Activated CD4-positive, CD25-positive, alpha-beta regulatory T cell (primary cell): ENCODE data around the gene ABCB8.
"Not testable (repeated sequence)": the region's sequence is repeated elsewhere in the genome, so short reads cannot be mapped to it uniquely, and the experiment has no call there.

Source experiments
- DNase-seq, 4 experiments: peaks; one replicate each; lab custom pipeline; 2025; lab: John Stamatoyannopoulos, UW

Gene ABCB8

DNA sequence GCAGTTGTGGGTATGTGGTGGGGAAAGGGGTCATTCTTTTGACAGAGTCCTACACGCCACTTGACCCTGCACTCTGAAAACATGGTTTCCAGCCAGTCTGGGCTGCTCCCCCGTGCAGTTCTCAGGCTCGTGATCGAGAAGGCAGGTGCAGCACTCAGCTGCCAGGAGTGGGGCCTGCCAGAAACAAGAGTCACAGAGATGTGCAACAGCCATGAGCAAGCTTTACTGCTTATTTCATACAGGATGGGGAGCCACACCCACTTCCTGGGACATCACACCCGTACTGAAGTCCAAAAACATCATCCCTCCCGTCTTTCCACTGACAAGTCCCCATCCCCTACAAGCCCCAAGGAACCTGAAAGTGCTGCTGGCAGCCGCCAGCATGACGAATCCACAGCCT is 13.3 kb upstream of the ABCB8 start:
- peak in 1 of 4 experiments; percentile 19 for DNase-seq

- no peak for DNase-seq
Measured at GRCh38 chr7:151015967-151016366, 12.3 kb upstream of the ABCB8 start.

DNA sequence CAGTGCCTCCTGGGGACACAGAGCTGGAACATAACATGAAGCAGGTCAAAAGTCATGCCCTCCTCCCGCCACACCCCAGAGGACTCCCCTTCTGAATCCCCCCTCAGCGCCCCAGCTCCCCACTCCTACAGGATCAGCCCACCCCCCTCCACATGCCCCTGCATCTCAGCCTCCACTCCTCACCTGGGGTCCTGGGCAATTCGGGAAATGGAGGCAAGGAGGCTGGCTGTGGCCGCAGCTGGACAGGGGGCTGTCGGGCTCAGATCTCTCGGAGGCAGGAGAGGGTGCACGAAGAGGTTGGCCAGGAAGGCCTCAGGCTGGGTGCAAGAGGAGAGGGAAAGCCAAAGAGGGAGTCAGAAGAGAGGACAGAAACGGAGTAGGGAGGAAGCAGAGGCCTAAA is 11.7 kb upstream of the ABCB8 start:
- DNase-seq, result no peak

DNA sequence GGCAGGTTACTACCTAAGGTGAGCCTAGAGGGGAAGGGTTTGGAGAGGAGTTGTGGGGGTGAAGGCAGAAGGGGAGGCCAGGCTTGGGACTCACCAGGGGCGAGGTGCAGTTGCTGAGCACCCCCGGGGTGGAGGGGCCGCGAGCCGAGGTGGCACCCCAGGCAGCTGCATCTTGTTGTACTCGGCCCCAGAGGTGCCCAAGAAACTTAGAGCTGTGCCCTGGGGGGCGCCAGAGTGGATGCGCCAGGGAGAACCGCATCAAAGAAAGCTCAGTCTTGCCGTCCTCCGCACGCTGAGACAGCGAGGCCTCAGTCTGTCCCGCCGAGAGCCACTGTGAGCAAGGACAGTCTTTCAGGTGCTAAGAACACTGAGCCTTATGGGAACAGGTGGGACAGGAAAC is 11.3 kb upstream of the ABCB8 start:
- no peak for DNase-seq

DNA sequence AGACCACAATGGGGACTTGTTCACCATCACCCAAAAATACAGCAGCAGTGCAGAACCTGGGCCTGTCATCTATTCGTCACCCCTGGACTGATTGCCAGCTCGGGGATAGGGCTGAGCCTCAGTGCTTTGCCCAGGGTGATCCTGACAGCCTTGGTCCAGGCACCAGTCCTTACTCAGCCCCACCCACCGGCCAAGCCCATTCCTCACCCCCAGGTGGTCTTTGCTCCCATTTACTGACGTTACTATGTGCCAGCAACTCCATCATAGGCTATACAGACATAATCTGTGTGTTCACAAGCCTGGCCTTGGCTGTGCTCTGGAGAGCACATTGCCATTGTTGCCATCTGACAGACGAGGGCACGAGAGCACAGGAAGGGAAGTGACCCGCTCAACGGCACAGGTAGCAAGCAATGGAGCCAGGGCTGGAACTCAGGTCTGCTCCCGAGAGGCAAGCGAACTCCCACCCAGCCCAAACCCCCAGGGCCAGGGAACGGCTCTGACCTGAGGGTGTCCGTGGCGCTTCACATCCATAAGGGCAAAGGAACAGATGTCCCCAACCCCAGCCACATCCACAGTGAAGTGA is 10.8 kb upstream of the ABCB8 start:
- DNase-seq, result no peak

- DNase-seq, result peak; percentile 63 to 82 (median 70)
Measured at GRCh38 chr7:151017953-151018420, 10.3 kb upstream of the ABCB8 start.

DNA sequence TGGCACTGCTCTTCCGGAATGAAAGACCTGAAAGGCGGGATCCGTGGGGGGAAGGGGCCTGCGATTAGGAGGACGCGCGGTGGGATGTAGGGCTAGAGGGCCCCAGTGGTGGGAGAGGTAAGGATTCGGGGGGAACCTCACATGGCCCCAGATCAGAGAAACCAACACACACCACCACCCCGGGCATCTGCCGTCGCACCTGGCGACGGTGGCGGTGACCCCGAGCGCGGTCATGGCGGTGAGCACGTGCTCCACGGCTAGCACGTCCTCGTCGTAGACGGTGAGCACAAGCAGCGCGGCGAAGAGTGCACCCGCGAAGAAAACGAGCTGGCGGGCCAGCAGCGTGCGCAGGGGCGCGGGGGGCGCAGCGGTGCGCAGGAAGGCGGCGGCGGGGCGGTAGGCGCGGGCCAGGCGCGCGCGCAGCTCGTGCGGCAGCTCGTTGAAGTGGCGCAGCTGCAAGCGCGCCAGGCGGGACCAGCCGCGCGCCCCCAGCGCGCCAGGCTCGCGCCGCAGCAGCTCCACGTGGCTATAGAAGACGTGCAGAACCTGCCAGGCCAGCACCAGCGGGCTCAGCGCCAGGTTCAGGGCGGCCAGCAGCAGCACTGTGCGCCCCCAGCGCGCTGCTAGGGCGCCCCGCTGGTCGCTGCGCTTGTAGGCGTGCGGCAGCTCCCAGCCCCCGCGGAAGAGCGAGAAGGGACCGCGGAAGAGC is 9.7 kb upstream of the ABCB8 start:
- DNase-seq, result no peak

DNA sequence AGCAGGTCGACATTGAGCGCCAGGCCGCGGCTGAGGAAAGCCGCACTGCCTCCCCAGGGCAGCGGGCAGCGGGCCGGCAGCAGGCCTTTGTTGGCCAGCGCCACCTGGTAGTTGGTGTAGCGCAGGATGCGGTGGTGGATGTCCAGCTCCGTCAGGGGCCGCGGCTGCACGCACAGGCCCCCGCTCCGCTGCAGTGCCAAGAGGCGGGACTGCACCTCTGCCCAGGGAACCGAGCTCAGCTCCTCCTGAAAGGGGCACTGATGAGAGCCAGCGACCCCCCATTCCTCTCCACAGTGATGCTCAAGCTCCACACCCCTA is 9.2 kb upstream of the ABCB8 start:
- DNase-seq, result no peak

GRCh38 chr7:151020231-151020630 is 8.0 kb upstream of the ABCB8 start:
- DNase-seq, result no peak

GRCh38 chr7:151023232-151023631 is 5.0 kb upstream of the ABCB8 start:
- no peak for DNase-seq

DNA sequence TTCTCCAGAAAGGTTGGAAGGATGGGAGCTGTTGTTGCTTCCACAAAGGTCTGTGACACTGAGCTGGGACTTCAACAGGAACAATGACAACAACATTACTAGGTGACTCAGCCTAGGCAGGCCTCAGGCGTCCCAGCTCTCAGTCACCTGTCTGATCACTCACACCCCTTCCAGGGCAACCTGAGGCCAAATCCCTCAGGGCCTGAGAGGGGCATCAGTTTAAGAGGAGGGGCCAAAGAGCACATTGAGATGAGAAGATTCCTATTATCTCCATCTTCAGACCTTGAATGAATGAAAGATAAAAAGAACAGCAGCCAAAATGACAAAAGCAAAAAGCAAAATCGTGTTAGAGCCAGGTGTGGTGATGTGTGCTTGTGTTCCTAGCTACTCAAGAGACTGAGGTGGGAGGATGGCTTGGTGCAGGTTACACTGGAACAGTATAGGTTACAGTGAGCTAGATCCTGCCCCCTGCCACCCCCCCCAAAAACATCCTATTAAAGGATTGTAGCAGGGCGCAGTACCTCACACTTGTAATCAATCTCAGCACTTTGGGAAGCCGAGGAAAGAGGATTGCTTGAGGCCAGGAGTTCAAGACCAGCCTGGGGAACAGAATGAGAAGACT is 3.7 kb upstream of the ABCB8 start, which contains the start of gene ATG9B:
Gene ATG9B, minus strand, starts transcription at position 60 of the 622 bp plus-strand sequence. CDS start 71 bp downstream, outside the sequence.
- DNase-seq, result no peak

- no peak for DNase-seq
Measured at GRCh38 chr7:151025924-151026671, 2.2 kb upstream of the ABCB8 start.

- DNase-seq, result not testable (repeated sequence)
Measured at GRCh38 chr7:151026771-151027727, 1.2 kb upstream of the ABCB8 start.

DNA sequence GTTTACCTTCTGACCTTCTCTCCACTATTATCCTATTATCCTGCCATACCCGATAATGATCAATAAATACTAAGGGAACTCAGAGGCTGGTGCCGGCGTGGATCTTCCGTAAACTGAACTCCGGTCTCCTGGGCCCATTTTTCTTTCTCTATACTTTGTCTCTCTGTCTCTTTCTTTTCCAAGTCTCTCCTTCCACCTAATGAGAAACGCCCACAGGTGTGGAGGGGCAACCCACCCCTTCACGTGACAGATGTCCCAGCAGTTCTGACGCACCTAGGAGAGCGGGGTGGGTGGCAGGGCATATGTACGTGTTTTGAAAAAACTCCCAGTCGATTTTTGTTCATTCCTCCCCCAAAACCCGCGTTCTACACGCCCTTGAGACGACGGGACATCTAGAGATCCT is 521 bp upstream of the ABCB8 start:
- DNase-seq, result not testable (repeated sequence)

GRCh38 chr7:151028948-151029501 is 775 bp downstream of the ABCB8 start:
- DNase-seq, result no peak

DNA sequence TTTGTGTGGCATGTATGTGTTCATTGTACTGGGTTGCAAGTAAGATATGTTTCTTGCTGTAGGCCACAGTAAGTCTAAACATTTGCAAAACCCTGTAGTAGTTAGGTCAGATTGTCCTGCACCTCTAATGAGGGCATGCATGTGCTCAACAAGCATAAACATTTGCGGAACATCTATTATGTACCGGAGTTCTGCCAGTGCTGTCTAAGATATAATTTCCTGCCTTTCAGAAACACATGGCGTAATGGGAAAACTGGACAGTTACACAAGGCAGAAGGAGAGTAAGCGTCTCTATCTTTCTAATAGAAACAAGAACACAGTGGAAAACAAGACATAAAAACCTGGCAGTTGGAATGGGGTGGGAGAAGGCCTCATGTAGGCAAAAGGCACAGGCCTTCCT is 2.8 kb downstream of the ABCB8 start:
- DNase-seq, result no peak

- DNase-seq, result no peak
Measured at GRCh38 chr7:151032936-151033863, 5.0 kb downstream of the ABCB8 start.

- DNase-seq, result no peak
Measured at GRCh38 chr7:151033864-151034249, 5.6 kb downstream of the ABCB8 start.

DNA sequence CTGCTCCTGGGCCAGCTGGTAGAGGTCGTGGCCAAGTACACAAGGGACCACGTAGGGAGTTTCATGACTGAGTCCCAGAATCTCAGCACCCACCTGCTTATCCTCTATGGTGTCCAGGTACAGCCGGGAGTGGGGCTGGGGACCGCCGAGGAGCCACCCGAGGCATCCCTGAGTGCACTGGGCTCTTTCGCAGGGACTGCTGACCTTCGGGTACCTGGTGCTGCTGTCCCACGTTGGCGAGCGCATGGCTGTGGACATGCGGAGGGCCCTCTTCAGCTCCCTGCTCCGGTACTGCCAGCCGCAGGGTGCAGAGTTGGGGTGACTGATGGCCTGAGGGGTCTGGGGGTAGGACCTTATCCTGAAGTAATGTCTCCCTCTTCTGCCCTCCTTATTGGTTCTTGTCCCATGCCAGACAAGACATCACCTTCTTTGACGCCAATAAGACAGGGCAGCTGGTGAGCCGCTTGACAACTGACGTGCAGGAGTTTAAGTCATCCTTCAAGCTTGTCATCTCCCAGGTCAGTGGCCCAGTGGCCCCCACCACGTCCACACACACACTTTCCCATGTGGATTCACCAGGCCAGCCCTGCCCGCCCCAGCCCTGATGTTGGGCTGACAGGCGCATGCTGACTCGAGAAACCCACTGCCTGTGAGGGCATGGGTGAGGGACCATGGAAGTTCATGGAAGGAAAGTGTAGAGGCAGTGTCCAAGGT is 6.2 kb downstream of the ABCB8 start:
- no peak for DNase-seq
